T-helper 2 cell treated with Interferon-gamma antibody and Interleukin-4, amounts not matched to agents 100 ng/mL and 5 ng/mL, for 36 hours (primary cell): ENCODE data around the gene TMOD2. TPM values are rescaled to one million over a fixed set of nuclear protein-coding genes. Genes with fewer than 3 reads are reported as not detected.

ENCODE experiments used
- intact Hi-C: fragments of 100-400 bp; cut with micrococcal nuclease; formaldehyde crosslinking; loops from one replicate; pipeline ENCODE4 v1.15.1; 2023
- total RNA-seq: library from RNA; stranded (reverse); gene quantifications from 2 replicates; pipeline ENCODE4 v1.2.3, GENCODE V29; 2022

TMOD2 gene
- total RNA-seq, result 4.1 and 4.2 TPM in 2 replicates

GRCh38 chr15:51750792-51751696 lies at the start of gene TMOD2:
TSS of gene TMOD2 (plus strand) at chr15:51751597. CDS start at chr15:51766442, 14,845 bp downstream.
- intact Hi-C loops, result no loop called here

GRCh38 chr15:51702710-51703109 lies 48.7 kb upstream of the TMOD2 start:
- intact Hi-C loops, result no loop called here

- intact Hi-C loops, result no loop called here
Measured at GRCh38 chr15:51706291-51706690, 45.1 kb upstream of the TMOD2 start.

DNA sequence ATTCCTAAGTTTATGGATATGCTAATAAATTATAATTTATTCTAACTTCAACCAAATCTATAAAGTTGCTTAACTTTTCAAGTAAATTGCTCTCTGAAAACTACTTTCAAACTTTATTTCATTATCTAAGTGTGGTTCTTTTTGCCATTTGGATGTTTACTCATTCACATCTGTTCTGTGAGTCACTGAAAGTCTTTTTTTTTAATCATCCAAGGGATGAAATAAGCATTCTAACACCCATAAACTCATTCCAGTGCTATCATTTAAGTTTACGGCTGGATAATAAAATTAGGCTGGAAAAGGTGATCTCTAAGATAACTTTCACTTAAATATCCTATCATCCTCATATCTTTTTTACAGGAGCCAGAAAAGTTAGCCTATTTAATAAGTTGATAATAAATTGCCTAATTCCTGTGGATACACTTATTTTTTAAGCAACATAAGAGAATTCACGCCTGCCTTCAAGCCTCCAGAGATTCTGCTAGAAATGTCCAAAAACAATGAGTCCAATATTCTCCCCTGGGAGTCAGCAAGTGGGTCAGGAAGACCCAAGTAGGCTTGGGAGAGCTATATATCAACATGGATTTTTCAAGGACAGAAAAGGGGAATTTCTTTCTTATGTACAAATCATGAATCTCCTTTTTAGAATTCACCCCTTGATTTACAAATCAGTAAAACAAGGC lies 44.3 kb upstream of the TMOD2 start:
- intact Hi-C loops, result no loop called here

DNA sequence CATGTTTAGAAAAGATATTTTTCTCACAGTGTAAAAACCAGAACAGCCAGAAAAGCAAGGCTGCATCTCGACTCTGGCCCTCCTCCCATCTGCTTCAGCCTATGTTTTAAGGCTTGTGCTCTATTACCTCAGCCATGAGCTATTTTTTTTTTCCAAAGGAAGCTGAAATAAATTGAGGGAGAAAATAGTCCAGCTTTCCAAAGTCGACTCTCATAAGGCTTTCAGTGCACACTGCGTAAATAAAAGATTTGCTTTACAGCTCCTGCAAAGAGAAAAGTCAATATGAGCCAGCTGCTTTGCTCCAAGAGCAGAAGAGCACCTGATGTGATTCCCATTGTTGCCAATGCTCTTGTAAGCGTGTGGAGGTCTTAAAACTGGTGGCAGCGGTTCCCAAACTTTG lies 43.4 kb upstream of the TMOD2 start:
- intact Hi-C loops, result no loop called here

GRCh38 chr15:51709031-51709430 lies 42.4 kb upstream of the TMOD2 start:
- intact Hi-C loops, result no loop called here

DNA sequence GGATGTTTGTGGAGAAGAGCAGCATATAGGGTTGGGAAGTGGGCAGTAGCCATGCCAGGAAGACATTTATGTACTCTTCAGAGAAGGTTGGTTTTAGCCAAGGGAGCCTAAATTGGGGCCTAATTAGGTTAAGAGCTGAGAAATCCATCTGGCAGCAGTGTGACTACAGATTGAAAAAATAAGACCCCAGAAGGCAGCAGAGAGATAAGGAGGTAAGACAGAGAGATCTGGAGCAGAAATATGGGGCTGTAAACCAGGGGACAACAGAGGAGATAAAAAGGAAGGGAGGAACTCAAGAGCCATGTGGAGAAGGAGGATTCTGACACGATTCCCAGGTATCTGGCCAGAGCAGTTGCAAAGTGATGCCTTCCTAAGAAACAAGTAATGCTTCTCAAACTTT lies 37.2 kb upstream of the TMOD2 start:
- intact Hi-C loops, result no loop called here

- intact Hi-C loops, result no loop called here
Measured at GRCh38 chr15:51714911-51715310, 36.5 kb upstream of the TMOD2 start.

DNA sequence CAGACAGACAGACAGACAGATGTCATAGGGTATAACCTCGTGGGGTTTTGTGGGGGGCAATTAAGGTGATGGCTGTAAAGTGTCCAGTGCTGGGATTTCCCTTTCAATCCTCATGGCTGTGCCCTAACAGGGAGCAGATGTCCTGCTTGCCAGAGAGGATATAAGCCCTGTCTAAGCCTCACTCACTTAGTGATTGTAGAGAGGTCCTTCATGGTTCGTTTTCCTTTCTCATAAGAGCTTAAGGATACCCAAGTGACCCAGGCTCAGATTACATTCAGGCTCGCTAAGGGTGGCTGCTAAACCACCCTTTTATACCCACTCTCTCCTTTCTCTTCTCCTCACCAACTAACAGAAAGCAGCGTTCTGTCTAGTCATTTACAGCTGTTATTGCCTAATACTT lies 33.2 kb upstream of the TMOD2 start:
- intact Hi-C loops, result no loop called here

GRCh38 chr15:51718746-51719145 lies 32.7 kb upstream of the TMOD2 start:
- intact Hi-C loops, result no loop called here

DNA sequence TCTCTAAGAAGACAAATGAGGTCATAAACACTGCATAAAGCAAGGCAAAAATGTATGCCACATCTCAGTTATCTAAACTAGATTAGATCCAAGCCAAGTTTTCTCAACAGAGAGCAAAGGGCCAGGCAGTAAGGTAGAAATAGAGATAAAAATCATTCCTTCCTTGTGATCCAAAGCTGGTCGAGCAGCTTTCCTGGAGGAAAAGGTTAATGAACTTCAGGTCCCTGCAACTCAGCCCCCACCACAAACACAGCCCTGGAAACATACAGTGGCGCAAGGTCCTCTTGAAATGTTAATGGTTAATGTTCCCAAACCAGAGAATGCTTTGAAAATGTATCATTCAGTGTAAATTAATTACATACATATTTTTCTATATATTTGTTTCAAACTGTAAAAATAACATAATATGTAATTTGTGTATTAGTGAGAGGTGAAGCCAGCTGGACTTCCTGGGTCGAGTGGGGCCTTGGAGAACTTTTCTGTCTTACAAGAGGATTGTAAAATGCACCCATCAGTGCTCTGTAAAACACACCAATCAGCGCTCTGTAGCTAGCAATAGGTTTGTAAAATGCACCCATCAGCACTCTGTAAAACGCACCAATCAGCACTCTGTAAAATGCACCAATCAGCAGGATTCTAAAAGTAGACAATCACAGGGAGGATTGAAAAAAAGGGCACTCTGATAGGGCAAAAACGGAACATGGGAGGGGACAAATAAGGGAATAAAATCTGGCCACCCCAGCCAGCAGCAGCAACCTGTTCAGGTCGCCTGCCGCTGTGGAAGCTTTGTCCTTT lies 31.0 kb upstream of the TMOD2 start:
- intact Hi-C loops, result no loop called here

GRCh38 chr15:51721199-51721960 lies 30.0 kb upstream of the TMOD2 start:
- intact Hi-C loops, result no loop called here

DNA sequence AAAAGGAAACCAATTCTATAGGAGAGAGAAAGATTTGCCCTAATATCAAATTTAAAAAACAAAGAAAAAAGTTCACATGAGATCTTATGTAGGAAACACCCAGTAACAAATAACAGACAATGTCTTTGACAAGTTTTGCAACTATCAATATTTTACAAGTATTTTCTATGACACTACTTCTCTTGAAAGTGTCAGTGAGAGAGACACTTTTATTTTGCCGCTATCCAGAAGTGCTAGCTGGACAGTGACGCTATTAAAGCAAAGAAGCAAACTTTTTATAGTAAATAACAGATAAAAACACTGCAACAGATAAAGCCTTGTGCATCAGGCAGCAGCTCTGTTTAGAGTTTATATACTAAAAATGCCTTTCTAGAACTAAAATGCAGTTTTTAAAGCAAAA lies 27.2 kb upstream of the TMOD2 start:
- intact Hi-C loops, result no loop called here

- intact Hi-C loops, result no loop called here
Measured at GRCh38 chr15:51724673-51725072, 26.7 kb upstream of the TMOD2 start.

DNA sequence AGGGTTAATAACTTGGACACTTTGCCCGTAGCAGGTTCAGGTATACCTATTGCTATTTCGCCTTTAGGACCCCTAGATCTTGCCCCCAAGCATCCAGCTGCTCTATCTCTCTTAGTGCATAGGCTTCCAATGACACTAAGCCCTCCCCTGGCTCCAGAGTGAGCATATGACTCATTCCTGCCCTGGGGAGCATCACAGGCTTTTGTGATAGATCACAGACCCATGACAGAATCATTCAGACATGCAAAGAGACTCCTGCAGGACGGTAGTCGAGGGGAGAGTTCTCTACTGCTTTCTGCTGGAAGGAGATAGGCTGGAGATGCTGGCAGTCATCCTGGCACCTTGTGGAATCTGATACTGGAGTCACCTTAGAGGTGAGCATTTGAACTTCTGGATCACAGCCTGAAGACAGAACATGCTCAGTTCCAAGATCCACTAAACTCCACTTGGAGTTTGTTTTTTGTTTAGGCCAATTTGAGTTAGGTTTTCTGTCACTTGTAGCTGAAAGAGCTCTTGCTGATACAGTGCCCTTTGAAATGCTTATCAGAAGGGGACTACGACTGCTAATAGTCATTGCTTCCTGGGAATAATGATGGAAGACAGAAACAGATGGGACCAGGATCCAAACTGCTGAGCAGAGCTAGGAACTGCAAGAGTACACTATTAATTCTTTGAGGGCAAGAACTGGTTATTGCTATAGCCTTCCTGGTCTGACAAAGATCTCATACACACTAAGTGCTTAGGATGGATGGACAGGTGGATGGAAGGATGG lies 24.9 kb upstream of the TMOD2 start:
- intact Hi-C loops, result no loop called here

DNA sequence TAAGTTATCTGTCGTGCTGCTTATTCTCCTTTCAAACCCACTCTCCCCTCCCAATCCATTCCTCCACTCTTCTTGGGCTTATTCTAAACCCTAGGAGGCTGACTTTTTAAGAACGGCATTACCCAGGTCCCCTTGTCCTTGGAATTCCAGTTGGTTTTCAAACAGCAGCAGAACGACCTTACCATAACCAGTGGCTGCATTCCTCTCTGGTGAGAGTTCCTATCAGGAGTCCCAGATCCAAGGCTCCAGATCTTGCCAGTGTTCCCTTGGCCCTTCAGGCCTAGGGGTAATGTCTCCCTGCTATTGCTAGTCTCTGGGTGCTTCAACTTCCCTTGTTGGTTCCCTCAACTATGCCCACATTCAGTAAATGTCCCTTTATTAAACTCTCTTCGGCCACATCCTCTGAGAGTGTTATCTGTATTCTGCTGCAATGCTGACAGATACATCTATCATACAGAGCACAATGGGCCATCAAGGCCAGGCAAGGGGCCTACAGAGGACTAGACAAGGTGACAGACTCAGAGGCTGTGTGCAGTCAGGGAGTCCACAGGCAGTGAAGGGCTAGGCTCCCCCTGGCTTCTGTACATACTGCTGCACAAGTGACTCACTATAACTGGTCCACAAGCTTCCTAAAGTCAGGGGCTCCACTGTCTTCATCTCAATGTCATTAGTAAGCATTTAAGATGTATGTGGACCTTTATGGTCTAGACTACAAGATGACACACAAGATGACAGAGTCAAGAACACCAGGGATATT lies 24.1 kb upstream of the TMOD2 start:
- intact Hi-C loops, result no loop called here

DNA sequence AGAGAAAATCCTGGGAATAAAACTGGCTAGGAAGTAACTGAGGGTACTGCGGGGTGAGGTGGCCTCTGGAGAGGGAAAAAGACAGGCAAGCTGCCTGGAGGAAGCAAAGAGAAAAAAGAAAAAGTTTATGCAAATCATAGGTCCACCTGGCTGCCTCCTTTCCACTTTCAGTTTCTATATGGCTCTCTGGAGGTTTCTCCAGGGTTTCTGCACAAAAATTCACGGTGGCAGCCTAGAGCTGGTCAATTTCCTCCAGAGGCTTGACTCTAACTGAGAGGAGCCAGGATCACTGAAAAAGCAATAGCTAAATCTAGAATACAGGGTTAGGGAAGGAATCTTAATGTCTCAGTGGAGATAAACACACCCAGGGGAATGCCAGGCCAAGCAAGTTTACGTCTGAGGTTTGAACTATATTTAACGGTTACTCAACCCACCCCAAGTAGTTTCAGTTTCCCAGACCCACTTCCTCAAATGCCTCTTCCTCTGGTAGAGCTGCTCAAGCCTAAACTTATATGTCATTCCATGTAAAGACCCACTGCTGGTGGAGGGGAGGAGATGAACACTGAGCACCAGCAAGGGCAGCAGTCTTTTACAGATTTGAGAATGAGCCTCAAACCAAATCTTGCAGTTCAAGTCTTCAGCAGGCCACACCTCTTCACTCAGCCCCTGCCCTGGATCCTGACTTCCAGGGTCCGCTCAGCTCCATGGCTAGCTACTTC lies 19.7 kb upstream of the TMOD2 start:
- intact Hi-C loops, result loop anchor here (10.0 kb wide), 2 partner anchors 443 to 1377 kb away; partner anchors contain the start of gene GABPB1

DNA sequence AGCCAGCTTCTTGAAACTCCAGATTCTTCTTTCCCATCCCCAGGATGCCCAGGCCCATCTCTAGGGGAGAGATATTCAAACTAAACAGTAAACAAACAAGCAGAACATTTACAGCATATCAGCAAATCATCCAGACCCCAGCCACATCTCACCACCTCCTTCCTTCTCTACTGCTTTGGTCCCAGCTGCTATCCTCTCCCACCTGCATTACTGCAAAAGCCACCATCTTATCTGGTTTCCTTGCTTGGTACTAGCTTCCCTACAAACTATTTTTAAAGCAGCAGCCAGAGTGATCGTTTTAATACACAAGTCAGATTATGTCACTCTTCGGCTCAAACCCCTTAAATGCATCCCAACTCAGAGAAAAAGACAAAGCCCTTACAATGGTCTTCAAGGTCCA lies 18.8 kb upstream of the TMOD2 start:
- intact Hi-C loops, result loop anchor here (10.0 kb wide), 2 partner anchors 442 to 1378 kb away; partner anchors contain the start of gene GABPB1
